MCF 10A (cell line): ENCODE data around the gene ZFP82. TPM values are rescaled to one million over a fixed set of nuclear protein-coding genes. Genes with fewer than 3 reads are reported as not detected.

Source experiments
- Bru-seq: library from RNA; stranded (reverse); fragments of 400-500 nt; gene quantifications from one replicate; lab custom pipeline; 2021; lab: Mats Ljungman, UMichigan
- BruChase-seq, 2 experiments: library from RNA; stranded (reverse); fragments of 400-500 nt; gene quantifications; one replicate each; lab custom pipeline; 2021; lab: Mats Ljungman, UMichigan
- BruUV-seq: library from RNA; stranded (reverse); fragments of 400-500 nt; replicated peaks from 2 replicates; lab custom pipeline; 2021; lab: Mats Ljungman, UMichigan
- CTCF ChIA-PET: fragments of 300-600 bp; sonication (Branson Sonifier 250); formaldehyde crosslinking; extraction: SDS; loops from one replicate; lab custom pipeline; 2021; ENCODE audit warnings: antibody characterized with exemption, inconsistent platforms; lab: Yijun Ruan, JAX
- POLR2A ChIA-PET: fragments of 300-600, 350-650 bp; sonication (Branson Sonifier 250); formaldehyde crosslinking; extraction: SDS; loops from one replicate; lab custom pipeline; 2020; ENCODE audit warnings: antibody characterized with exemption, inconsistent platforms; lab: Yijun Ruan, JAX
- DNase-seq: peaks from one replicate; pipeline ENCODE4 v3.0.0-alpha.2; 2018; ENCODE audit not compliant: unreplicated experiment
- H3K27ac Mint-ChIP-seq: one replicate; pipeline ENCODE4 v1.8.0; 2022; ENCODE audit warnings: mild to moderate bottlenecking, low read depth, mixed read lengths; ENCODE audit not compliant: unreplicated experiment
- H3K27me3 Mint-ChIP-seq: one replicate; pipeline ENCODE4 v1.8.0; 2022; ENCODE audit warnings: mixed read lengths; ENCODE audit not compliant: insufficient read depth, unreplicated experiment
- H3K36me3 Mint-ChIP-seq: one replicate; pipeline ENCODE4 v1.8.0; 2022; ENCODE audit warnings: mild to moderate bottlenecking, moderate library complexity, mixed read lengths; ENCODE audit not compliant: insufficient read depth, unreplicated experiment
- H3K4me1 Mint-ChIP-seq: one replicate; pipeline ENCODE4 v1.8.0; 2022; ENCODE audit warnings: mixed read lengths; ENCODE audit not compliant: insufficient read depth, unreplicated experiment
- H3K4me3 Mint-ChIP-seq: one replicate; pipeline ENCODE4 v1.8.0; 2022; ENCODE audit warnings: mild to moderate bottlenecking, moderate library complexity, mixed read lengths; ENCODE audit not compliant: unreplicated experiment
- H3K9me3 Mint-ChIP-seq: one replicate; pipeline ENCODE4 v1.8.0; 2022; ENCODE audit warnings: mixed read lengths; ENCODE audit not compliant: unreplicated experiment
- intact Hi-C: fragments of 100-400 bp; cut with micrococcal nuclease; formaldehyde crosslinking; loops from 2 replicates; pipeline ENCODE4 v1.14.1; 2022
- long read RNA-seq: library from polyadenylated mRNA; stranded (forward); transcript quantifications from one replicate; pipeline ENCODE4 v2.0.0, GENCODE V29; 2022
- total RNA-seq: library from RNA; stranded (reverse); gene quantifications from 2 replicates; pipeline ENCODE4 v1.2.3, GENCODE V29; 2022
- TF ChIP-seq, protein P1 (sequence below): fragments of 200-600 bp; IDR thresholded peaks from one replicate; pipeline ENCODE4 v1.8.0; 2022; ENCODE audit warnings: antibody characterized with exemption, mild to moderate bottlenecking; ENCODE audit not compliant: unreplicated experiment

The ZFP82 gene
- total RNA-seq: 0.32 and 0.37 TPM in 2 replicates
- percentile 30 among the genes with signal in this experiment for Bru-seq, nascent RNA
- BruChase-seq, experiment 1, labeled RNA remaining after a 6-hour chase: percentile 19 among the genes with signal in this experiment
- percentile 22 among the genes with signal in this experiment for BruChase-seq, experiment 2, labeled RNA remaining after a 2-hour chase
- long read RNA-seq, partial matches to known transcripts: 0 of 2 reads
- long read RNA-seq, other reads (novel, unspliced or antisense): 0 of 2 reads

DNA sequence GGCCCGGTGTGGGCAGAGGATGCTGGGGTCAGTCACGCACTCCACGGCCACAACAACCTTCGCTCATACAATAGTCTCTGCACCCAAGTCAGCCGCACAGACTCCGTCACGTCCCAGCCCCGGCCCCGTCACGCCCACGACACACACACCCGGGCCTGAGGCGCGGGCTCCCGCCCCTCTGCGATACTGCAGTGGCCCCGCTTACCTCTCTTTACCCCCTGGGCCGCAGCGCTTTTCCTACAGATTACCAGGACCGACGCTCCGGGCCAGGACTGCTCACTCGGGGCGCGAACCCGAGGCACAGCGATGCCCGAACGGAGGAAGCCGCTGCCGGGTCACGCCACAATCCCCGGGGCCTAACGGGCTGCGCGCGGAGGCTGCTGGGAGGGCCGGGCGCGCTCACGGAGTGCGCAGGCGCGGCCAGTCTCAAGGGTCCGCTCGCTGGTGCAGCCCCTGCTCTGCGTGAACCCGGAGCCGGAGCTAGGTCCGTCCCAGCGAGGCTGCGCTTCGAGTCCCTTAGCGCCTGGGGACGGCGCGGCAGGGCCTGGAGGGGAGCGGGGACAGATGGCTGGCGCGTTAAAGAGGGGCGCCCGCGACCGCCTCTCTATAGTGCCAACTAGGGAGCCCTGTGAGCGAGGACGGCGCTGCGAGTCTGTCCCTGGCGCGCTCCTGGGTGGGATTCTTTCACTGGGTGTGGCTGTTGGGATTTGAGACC lies at the start of gene ZFP82:
Gene ZFP82, minus strand, starts transcription at position 358 of the 715 bp plus-strand sequence. CDS start 8,855 bp downstream, outside the sequence.
- BruUV-seq: no TSS peak
- TF ChIP-seq, protein P1, sequence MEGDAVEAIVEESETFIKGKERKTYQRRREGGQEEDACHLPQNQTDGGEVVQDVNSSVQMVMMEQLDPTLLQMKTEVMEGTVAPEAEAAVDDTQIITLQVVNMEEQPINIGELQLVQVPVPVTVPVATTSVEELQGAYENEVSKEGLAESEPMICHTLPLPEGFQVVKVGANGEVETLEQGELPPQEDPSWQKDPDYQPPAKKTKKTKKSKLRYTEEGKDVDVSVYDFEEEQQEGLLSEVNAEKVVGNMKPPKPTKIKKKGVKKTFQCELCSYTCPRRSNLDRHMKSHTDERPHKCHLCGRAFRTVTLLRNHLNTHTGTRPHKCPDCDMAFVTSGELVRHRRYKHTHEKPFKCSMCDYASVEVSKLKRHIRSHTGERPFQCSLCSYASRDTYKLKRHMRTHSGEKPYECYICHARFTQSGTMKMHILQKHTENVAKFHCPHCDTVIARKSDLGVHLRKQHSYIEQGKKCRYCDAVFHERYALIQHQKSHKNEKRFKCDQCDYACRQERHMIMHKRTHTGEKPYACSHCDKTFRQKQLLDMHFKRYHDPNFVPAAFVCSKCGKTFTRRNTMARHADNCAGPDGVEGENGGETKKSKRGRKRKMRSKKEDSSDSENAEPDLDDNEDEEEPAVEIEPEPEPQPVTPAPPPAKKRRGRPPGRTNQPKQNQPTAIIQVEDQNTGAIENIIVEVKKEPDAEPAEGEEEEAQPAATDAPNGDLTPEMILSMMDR: no peak
- intact Hi-C loops: no loop called here
- ChIA-PET CTCF (no interaction called here), POLR2A (interaction anchor here (0.6 to 1.5 kb wide), 3 partner anchors 88 to 421 kb away, joined by 3 read pairs; no protein-coding TSS in a partner anchor)
- no peak for DNase-seq
- H3K27ac Mint-ChIP-seq: no peak within 1 kb of the TSS
- H3K4me3 Mint-ChIP-seq: peak within 1 kb of the TSS; percentile 58
- H3K9me3 Mint-ChIP-seq: no peaks in the 10 kb centered on the region
- no peaks in the 10 kb centered on the region for H3K36me3 Mint-ChIP-seq
- no peaks in the 10 kb centered on the region for H3K4me1 Mint-ChIP-seq
- no peaks in the 10 kb centered on the region for H3K27me3 Mint-ChIP-seq

DNA sequence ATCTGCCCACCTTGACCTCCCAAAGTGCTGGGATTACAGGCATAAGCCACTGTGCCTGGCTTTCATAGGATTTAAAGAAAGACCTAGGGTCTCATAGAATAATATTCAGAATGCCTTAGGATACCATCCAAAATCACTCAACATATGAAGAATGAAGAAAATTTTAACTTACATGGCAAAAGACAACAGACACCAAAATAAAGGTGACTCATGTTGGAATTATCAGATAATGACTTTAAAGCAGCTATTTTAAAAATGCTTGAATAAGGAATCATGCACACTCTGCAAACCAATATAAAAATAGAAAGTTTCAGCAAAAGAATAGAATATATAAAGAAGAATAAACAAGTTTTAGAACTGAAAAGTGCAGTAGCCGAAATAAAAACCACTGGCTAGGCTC lies 41.6 kb upstream of the ZFP82 start:
- ChIA-PET CTCF (no interaction called here), POLR2A (interaction anchor here (0.7 kb wide), 1 partner anchor 23 kb away, joined by 4 read pairs; no protein-coding TSS in a partner anchor)
- Mint-ChIP-seq H3K27ac (no peak overlapping the region), H3K36me3 (peaks cover 18% of the 10 kb centered on the region), H3K4me1 (no peaks in the 10 kb centered on the region), H3K27me3 (no peaks in the 10 kb centered on the region), H3K4me3 (no peak overlapping the region), H3K9me3 (peaks cover 15% of the 10 kb centered on the region)
- DNase-seq: no peak
- BruUV-seq: no TSS peak
- intact Hi-C loops: no loop called here
- TF ChIP-seq, protein P1: no peak

GRCh38 chr19:36456831-36457230 lies 38.4 kb upstream of the ZFP82 start:
- Mint-ChIP-seq H3K9me3 (peaks cover 33% of the 10 kb centered on the region), H3K4me1 (no peaks in the 10 kb centered on the region), H3K4me3 (no peak overlapping the region), H3K27ac (no peak overlapping the region), H3K27me3 (no peaks in the 10 kb centered on the region), H3K36me3 (peaks cover 29% of the 10 kb centered on the region)
- ChIA-PET CTCF (interaction anchor here (1.1 kb wide), 1 partner anchor 14 kb away, joined by 3 read pairs; no protein-coding TSS in a partner anchor), POLR2A (no interaction called here)
- TF ChIP-seq, protein P1: no peak
- no peak for DNase-seq
- BruUV-seq: no TSS peak
- intact Hi-C loops: no loop called here

DNA sequence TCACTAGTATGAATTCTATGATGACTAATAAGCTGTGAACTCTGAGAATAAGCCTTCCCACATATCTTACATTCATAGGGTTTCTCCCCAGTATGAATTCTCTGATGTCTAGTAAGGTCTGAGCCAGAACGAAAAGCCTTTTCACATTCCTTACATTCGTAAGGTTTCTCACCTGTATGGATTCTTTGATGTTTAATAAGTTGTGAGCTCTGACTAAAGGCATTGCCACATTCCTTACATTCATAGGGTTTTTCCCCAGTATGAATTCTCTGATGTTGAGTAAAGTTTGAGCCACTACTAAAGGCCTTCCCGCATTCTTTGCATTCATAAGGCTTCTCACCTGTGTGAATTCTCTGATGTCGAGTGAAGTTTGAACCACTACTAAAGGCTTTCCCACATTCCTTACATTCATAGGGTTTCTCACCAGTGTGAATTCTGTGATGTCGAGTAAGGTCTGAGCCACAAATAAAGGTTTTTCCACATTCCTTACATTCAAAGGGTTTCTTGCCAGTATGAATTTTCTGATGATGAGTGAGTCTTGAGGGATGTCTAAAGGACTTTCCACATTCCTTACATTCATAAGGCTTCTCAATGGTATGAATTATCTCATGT lies 30.7 kb upstream of the ZFP82 start:
- TF ChIP-seq, protein P1: no peak
- no peak overlapping the region for H3K4me3 Mint-ChIP-seq
- BruUV-seq: no TSS peak

More for the DNA sequence above, 30.7 kb upstream of the ZFP82 start:
- H3K9me3 Mint-ChIP-seq: peaks cover 24% of the 10 kb centered on the region
- no peak overlapping the region for H3K27ac Mint-ChIP-seq
- ChIA-PET CTCF (no interaction called here), POLR2A (interaction anchor here (0.6 kb wide), 1 partner anchor 41 kb away, joined by 3 read pairs; no protein-coding TSS in a partner anchor)
- no peaks in the 10 kb centered on the region for H3K27me3 Mint-ChIP-seq
- intact Hi-C loops: no loop called here
- H3K4me1 Mint-ChIP-seq: no peaks in the 10 kb centered on the region
- DNase-seq: no peak
- peaks cover 44% of the 10 kb centered on the region for H3K36me3 Mint-ChIP-seq
